SW480 (cell line): ENCODE results near the gene NANOGP8.
"Not testable (repeated sequence)": the region's sequence is repeated elsewhere in the genome, so short reads cannot be mapped to it uniquely, and the experiment has no call there.

Experiments used
- DNase-seq: peaks from one replicate; pipeline ENCODE4 v3.0.0-alpha.2; 2016; ENCODE audit warnings: low spot score

NANOGP8 gene

DNA sequence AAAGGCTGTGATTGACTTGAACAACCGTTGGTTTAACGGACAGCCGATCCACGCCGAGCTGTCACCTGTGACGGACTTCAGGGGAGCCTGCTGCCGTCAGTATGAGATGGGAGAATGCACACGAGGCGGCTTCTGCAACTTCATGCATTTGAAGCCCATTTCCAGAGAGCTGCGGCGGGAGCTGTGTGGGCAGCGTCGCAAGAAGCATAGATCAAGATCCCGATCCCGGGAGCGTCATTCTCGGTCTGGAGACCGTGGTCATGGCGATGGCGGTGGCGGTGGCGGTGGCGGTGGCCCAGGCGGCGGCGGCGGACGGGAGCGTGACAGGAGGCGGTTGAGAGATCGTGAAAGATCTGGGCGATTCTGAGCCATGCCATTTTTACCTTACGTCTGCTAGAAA is 7.8 kb upstream of the NANOGP8 start:
- no peak for DNase-seq

DNA sequence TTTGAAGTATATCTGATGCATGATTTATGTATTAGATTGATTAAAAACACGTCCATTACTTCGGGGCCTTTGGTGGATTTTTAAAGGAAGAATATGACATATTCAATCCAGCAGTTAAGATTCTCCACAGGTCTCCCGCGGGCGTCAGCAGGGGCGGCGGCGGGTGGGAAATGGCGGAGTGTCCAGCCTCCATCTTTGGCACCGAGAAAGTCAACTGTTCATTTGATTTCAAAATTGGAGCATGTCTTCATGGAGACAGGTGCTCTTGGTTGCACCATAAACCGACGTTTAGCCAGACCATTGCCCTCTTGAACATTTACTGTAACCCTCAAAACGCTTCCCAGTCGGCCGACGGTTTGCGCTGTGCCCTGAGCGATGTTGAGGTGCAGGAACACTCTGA is 7.2 kb upstream of the NANOGP8 start:
- DNase-seq: no peak

DNA sequence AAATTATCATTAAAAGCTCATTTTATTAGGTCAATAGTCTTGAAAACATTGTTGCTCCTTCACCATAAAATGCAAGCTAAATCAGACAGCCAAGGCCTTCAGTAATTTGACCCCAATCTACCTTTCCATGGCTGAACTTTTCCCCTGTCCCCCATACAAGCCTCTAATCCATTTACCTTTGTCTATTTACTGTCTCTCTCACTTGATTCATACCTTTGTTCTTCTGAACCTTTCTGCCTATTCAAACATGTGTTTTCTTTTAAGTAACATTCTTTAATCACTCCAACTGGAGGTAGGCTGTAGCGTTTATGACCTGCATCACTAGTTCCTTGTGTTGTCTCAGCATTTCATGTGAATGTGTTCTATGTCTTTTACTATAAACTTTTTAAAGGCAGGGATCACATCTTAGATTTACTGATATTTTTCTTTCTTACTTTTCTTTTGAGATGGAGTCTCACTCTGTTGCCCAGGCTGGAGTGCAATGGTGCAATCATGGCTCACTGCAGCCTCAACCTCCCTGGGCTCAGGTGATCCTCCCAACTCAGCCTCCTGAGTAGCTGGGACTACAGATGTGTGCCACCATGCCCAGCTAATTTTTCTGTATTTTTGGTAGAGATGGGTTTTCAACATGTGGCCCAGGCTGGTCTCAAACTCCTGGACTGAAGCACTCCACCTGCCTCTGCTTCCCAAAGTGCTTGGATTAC is 5.2 kb upstream of the NANOGP8 start:
- DNase-seq: no peak

DNA sequence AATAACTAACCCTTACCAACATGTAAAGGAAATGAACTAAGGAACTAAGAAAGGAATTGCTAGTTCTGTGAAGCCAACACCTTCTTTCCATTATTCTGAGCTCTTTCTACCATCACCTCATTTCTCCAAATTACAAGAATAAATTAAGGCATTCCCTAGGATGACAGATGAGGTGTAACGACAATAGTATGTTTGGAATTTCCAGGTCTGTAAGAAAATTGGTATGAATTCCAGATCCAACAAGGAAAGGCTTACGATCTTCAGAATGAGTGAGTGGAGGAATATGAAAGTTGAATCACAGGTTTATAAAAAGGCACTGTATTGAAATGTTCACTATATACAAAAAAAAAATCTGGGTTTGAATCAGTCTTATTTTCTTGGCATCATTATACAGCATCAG is 4.5 kb upstream of the NANOGP8 start:
- no peak for DNase-seq

DNA sequence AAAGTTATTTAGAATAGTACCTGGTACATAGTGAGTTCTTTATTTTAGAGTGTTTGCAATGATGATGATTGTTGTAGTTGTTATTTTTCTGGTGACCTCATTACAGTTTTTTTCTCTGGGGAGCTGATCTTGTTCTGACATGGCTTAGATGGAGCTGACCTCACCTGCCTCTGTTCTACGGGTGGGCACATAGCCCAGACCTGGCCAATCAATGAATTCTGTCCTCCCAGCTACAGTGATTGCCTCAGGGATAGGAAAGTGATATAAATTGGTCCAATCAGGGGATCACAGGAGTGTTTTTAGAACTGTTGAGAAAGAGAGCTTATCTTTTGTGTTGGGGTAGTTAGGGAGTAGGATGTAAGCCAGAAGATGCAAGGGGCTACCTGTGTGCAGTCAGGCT is 3.2 kb upstream of the NANOGP8 start:
- no peak for DNase-seq

DNA sequence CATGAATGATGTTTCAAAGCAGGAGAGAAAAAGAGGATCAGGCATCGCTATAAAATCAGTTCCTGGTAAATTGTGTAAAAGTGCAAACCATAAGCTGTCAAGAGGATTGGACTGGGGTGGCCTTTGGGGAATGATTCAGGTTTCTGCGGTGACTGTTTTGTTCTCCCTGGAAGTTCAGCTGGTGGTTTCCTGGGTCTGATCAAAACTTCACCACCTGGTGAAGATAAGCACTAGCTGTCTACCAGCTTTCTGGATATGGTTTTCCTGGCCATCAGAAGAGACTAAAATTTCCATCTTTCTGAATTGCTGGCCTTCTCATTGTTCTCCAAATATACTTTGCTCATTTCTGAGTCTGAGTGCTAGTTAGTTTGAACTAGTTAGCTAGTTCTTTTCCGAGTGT is 2.7 kb upstream of the NANOGP8 start:
- DNase-seq: no peak

DNA sequence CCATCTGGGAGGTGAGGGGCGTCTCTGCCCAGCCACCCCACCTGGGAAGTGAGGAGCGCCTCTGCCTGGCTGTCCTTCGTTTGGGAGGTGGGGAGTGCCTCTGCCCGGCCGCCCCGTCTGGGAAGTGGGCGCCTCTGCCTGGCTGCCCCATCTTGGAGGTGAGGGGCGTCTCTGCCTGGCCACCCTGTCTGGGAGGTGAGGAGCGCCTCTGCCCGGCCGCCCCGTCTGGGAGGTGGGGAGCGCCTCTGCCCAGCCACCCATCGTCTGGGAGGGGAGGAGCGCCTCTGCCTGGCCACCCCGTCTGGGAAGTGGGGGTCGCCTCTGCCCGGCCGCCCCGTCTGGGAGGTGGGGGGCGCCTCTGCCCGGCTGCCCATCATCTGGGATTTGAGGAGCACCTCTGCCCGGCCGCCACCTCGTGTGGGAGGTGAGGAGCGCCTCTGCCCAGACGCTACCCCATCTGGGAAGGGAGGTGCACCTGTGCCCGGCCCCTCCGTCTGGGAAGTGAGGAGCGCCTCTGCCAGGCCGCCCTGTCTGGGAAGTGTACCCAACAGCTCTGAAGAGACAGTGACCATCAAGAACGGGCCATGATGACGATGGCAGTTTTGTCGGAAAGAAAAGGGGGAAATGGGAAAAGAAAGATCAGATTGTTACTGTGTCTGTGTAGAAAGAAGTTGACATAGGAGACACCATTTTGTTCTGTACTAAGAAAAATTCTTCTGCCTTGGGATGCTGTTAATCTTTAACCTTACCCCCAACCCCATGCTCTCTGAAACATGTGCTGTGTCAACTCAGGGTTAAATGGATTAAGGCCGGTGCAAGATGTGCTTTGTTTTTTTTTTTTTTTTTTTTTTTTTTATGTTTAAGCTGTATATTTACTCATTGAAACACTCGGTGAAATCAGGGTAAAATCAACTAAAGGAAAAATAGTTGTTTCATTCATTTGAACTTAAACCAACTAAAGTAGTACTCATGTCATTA is 2.4 kb downstream of the NANOGP8 start:
- DNase-seq: not testable (repeated sequence)

DNA sequence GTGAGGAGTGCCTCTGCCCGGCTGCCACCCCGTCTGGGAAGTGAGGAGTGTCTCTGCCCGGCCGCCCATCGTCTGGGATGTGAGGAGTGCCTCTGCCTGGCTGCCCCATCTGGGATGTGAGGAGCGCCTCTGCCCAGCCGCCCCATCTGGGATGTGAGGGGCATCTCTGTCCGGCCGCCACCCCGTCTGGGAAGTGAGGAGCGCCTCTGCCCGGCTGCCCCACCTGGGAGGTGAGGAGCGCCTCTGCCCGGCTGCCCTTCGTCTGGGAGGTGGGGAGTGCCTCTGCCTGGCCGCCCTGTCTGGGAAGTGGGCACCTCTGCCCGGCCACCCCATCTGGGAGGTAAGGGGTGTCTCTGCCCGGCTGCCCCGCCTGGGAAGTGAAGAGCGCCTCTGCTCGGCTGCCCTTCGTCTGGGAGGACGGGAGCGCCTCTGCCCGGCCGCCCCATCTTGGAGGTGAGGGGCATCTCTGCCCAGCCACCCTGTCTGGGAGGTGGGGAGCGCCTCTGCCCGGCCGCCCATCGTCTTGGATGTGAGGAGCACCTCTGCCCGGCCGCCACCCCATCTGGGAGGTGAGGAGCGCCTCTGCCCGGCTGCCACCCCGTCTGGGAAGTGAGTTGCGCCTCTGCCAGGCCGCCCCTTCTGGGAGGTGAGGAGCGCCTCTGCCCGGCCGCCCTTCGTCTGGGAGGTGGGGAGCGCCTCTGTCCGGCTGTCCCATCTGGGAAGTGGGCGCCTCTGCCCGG is 3.3 kb downstream of the NANOGP8 start:
- not testable (repeated sequence) for DNase-seq

DNA sequence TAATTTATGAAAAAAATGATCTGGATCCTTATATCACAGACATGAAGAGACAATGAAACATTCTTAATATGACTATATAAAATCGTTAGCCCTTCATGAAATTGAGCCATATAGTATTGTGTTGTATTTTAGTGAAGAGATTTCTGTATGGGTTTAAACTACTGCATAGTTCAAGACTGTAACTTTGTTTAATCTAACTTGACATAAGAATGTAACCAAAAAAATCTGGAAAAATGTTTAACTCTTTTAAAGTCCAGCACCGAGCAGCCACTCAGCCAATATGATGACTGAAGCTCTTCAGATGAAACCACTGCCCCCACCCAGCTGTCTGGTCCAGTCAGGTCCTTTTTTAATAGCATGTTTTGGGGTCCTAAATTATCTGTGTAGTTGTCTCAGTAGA is 4.9 kb downstream of the NANOGP8 start:
- no peak for DNase-seq

DNA sequence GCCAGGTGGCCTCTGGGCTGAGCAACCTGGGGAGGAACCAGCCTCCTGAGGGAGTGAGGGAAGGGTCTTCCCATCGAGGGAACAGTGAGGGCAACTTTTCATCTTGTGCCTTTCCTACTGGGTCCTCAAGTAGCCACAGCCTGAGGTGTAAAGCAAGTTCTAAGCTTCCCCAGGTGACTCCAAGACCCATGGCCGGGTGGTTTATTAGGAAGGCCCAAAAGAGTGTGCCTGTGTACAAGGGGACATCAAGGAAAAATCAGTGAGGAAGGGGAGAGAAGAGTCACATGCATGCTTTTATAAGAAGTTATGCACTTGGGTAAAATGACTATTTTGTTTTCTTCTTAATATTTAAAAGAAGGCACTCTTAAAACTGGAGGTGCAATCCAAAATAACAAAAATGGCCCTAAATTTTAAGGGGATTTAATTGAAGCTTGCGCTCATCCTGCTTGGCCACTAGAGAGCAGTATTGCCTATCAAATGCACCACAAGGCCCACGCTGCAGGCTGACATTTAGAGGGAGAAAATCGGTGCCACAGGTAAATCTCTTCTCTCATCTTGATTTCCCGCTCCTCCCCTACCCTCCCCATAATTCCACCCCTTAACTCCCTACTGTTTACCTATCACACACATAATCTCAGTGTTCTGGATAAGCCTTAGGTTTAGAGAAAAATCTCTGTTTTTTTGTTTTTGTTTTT is 6.7 kb downstream of the NANOGP8 start:
- DNase-seq: peak; percentile 42

DNA sequence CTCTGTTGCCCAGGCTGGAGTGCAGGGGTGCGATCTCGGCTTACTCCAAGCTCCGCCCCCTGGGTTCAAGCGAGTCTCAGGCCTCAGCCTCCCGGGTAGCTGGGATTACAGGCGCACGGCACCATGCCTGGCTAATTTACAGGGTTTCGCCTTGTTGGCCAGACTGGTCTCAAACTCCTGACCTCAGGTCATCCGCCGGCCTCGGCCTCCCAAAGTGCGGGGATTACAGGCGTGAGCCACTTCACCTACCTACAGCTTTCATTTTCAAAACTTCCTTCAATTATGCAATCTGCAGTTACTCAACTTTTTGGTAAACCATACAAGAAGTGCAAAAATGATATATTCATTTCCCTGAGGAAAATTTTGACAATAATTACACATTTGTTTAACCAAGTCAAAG is 14.0 kb downstream of the NANOGP8 start:
- DNase-seq: no peak

DNA sequence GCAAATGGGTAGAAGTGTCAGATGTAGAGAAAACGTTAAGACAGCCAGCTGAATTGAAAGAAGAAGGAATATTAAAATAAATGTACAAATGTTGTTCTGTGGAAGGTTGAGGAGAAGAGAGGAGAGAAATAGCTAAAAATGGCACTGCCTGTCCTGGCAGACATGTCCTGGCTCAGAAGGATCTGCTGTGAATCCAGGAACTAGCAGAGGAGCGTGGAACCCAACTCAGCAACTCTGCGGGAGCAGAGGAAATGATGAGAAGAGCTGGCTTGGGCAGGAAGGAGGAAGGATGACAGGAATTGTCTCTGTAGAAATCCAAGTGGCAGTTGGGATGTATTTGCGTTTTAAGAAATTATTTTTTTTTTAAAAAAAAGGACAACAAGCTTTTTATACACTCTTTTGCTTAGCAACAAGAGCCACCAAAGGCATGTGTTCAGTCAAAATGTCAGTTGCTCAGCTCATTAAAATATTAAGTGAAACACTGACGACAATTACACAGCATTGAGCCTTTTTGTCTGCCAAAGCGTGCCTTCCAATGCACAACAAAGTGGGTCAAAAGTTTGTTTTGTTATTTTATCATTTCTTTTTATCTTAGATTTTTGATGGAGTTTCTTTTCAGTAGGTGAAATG is 16.1 kb downstream of the NANOGP8 start:
- DNase-seq: no peak

DNA sequence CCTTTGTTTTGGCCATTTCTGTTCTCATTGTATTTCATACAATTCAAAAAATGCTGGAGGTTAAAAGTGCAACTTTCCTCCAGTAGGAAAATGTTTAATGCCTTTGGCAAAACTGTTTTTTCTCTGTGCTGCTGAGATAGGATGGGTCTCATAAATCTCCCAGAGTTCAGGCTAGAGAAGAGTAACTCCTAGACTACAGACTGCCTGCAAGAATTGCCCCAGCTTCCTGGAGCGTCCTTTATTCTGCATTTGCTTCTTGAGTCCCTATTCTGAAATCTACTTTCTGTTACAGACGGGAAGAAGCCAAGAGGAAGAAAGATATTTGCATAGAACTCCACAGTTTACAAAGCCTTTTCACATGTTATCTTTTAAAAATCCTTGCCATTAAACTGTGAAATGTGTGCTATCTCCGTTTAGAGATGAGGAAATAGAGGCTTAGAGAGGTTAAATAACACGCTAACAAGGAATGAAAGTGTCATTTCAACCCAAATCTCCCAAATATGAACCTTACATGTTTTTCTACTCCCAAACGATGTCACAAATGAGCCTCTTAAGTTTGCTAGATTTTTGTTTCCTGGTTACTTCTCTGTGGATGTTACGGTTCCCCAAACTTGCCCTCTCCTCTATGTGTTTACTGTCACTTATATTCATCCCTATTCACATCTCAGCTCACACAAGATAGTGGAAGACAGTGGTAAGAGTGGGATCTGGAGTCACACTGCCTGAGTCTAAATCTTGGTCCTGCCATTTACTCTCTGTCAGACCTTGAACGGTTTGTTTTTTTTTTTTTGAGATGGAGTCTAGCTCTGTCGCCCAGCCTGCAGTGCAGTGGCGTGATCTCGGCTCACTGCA is 17.4 kb downstream of the NANOGP8 start:
- DNase-seq: no peak

DNA sequence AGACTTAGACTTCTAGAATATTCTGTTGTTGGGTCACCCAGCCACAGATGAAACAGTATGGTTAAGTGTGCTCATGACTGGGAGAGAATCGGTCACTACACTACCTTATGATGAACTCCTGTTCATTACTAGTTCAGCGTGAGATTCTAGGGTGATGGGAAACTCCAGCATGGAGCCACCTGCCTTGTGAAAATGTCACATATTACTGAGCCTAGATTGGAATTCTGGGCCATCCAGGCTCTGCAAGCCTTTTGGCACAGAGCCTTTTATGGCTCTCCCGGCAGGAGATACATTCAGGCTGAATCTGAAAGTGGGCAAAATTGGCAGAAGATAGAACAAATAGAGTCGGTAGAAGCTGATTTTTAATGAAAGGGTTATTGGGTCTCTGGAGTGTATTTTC is 19.0 kb downstream of the NANOGP8 start:
- DNase-seq: no peak

DNA sequence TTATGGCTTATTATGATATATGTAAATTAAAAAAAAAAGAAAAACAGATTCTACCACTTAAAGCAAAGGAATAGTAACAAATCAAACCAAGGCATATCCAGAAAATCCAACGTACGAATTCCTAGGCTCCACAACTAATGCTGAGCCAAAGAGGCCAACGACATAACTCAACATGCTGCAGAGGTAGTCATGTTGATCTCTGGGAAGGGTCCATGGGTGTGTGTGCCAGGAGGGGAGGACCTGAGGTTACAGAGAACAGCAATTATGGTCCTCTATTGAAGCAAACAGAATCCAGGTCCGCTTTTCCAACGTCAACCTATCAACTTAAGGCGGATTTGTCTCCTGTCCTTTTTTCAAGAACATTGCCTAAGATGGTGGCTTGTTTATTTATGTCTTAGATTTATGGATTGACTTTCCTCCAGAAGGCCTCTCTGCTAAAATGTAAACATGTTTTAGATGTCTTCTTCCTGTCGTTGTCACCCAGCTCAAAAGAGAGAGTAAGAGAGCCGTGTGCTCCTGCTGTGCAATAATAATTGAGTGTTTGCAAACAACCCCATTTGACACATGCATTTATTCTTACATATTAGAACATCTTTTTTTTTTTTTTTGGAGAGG is 20.4 kb downstream of the NANOGP8 start:
- no peak for DNase-seq

DNA sequence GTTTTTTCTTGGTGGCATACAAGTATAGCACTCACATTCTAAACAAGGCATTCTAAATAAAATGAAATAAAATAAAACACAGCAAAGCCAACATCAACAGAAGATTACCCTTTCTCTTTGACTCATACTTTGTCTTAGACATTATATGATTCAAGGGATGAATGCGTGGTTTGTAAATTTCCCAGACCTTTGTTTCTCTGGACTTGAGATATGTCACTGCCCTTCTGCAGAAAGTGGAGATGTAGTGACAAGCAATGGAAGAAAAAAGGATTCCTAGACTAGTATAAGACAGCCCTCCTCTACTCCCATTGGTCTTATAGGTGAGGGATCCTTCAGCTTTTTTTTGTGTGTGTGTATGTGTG is 22.4 kb downstream of the NANOGP8 start:
- DNase-seq: no peak

DNA sequence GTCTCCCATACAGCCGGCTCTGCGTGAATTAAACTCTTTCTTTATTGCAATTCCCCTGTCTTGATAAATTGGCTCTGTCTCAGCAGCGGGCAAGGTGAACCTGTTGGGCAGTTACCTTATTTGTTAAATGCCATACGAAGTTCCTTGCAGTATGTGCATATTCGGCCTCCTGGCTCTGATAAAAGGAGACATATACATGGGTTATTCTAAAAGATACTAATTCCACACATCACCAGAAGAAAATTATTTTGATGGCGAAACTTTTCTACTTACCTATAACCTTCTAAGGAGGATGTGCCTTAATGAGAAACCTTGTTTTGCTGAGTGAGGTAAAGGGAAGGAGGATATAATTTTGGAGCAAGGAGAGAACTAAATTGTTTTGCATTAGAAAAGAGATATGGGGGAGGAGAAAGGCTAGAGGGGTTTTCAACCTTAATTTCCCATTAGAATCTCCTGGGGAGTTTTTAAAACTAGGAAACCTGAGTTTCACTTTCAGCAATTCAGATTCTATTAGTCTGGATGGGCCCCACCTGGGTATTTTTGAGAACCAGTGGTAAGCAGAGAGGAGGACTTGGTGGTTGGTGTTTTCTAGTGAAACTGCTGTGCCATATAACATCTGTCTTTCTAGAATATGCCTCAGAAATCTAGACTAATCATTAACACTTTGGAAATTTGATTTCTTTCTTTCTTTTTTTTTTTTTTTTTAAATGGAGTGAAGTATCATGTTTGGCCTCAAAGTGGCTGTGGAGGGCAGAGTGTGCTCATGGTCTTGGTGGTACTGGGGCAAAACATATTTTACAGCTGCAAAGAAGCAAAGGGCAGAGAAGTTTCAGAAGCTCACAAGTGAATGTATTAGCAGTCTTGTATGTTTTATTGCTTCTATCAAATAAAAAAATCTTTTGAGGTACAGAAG is 23.0 kb downstream of the NANOGP8 start:
- no peak for DNase-seq

DNA sequence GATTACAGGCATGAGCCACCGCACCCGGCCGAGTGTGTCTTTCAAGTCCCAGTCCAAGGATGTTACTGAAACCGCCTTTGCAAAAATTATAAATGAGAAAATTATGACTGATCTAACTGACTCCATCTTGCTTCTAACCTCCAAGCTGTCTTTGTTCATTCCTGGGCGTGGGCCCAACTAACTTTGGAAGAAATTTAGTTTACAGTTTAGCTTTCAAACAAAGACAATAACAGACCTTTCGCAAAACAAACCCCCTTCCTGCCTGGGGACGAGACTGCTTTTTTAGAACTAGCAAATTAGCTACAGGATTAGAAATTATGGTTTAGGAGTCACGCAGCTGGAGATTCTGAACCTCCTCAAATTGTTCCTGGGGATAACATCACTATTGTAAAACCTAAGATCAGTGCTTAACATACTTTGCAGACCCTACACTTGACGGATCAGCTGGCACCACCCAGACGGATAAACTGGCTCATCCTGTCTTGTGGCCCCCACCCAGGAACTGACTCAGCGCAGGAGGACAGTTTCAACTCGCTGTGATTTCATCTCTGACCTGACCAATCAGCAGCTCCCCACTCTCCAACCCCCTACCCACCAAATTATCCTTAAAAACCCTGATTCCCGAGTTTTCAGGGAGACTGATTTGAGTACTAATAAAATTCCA is 23.8 kb downstream of the NANOGP8 start:
- no peak for DNase-seq

DNA sequence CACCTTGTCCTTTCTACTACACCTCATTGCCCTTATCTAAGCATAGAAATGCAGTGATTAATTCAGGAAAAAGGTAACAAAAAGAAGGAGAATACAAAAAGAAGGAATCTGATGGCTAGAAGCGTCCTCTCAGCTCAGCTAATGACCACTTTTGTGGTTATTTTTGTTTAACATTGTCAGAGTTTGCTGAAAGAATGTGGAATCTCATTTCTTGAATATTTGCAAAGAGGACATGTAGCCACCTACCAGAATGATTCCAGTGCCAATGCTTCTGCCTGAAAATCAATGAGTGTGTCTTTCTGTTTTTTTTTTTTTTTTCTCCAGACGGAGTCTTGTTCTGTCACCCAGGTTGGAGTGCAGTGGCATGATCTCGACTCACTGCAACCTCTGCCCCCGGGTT is 24.5 kb downstream of the NANOGP8 start:
- no peak for DNase-seq
